Parathyroid adenoma (tissue), 2 donors: ENCODE measurements around the gene GPR63.

Source experiments
- H2AFZ ChIP-seq: fragments of 300-600 bp; sonication (generic); one replicate; pipeline ENCODE4 v1.7.0; 2017; ENCODE audit warnings: antibody characterized with exemption, mild to moderate bottlenecking
- H3K27ac ChIP-seq: fragments of 300-600 bp; sonication (generic); one replicate; pipeline ENCODE4 v1.7.0; 2017
- H3K27me3 ChIP-seq: fragments of 300-600 bp; sonication (generic); one replicate; pipeline ENCODE4 v1.7.0; 2017; ENCODE audit warnings: low read length; ENCODE audit not compliant: control insufficient read depth, insufficient read depth
- H3K36me3 ChIP-seq: fragments of 300-600 bp; sonication (generic); one replicate; pipeline ENCODE4 v1.7.0; 2017; ENCODE audit warnings: low read length; ENCODE audit not compliant: control insufficient read depth, insufficient read depth
- H3K4me1 ChIP-seq: fragments of 300-600 bp; sonication (generic); one replicate; pipeline ENCODE4 v1.7.0; 2017; ENCODE audit warnings: control low read depth
- H3K4me2 ChIP-seq: fragments of 300-600 bp; sonication (generic); one replicate; pipeline ENCODE4 v1.7.0; 2017; ENCODE audit warnings: low read length
- H3K4me3 ChIP-seq: fragments of 300-600 bp; sonication (generic); one replicate; pipeline ENCODE4 v1.7.0; 2017; ENCODE audit warnings: low read depth, low read length
- H3K79me2 ChIP-seq: fragments of 300-600 bp; sonication (generic); one replicate; pipeline ENCODE4 v1.7.0; 2017; ENCODE audit warnings: control low read depth
- H3K9ac ChIP-seq: fragments of 300-600 bp; sonication (generic); one replicate; pipeline ENCODE4 v1.7.0; 2017; ENCODE audit warnings: mild to moderate bottlenecking
- H3K9me3 ChIP-seq: fragments of 300-600 bp; sonication (generic); one replicate; pipeline ENCODE4 v1.7.0; 2017; ENCODE audit warnings: low read length; ENCODE audit not compliant: control insufficient read depth
- CTCF ChIP-seq: fragments of 300-600 bp; sonication (generic); IDR thresholded peaks from one replicate; pipeline ENCODE4 v1.7.0; 2017; ENCODE audit warnings: antibody characterized with exemption, mild to moderate bottlenecking
- donor health status: primary hyperparathyroidism.

Gene GPR63

GRCh38 chr6:96789871-96790270, 47.4 kb downstream of the GPR63 start:
- Histone ChIP-seq H3K27me3 (no peaks in the 10 kb centered on the region), H3K27ac (no peak overlapping the region), H3K4me1 (no peaks in the 10 kb centered on the region), H3K36me3 (no peaks in the 10 kb centered on the region), H3K4me2 (no peak overlapping the region), H3K4me3 (no peak overlapping the region), H3K9me3 (no peaks in the 10 kb centered on the region), H3K9ac (no peak overlapping the region), H3K79me2 (no peaks in the 10 kb centered on the region), H2AFZ (no peak overlapping the region)
- no peak for TF ChIP-seq CTCF

GRCh38 chr6:96787846-96788580, 49.3 kb downstream of the GPR63 start:
- H3K79me2 ChIP-seq, result no peaks in the 10 kb centered on the region
- H3K4me3 ChIP-seq, result no peak overlapping the region
- H3K36me3 ChIP-seq, result no peaks in the 10 kb centered on the region
- H3K9me3 ChIP-seq, result no peaks in the 10 kb centered on the region
- no peak overlapping the region for H3K27ac ChIP-seq
- no peaks in the 10 kb centered on the region for H3K4me1 ChIP-seq
- no peak overlapping the region for H3K4me2 ChIP-seq
- H2AFZ ChIP-seq, result no peak overlapping the region
- H3K9ac ChIP-seq, result no peak overlapping the region
- TF ChIP-seq CTCF, result no peak
- H3K27me3 ChIP-seq, result no peaks in the 10 kb centered on the region

- no peak overlapping the region for H3K4me3 ChIP-seq
- H3K27ac ChIP-seq, result no peak overlapping the region
- H3K79me2 ChIP-seq, result no peaks in the 10 kb centered on the region
- H3K9ac ChIP-seq, result no peak overlapping the region
- H2AFZ ChIP-seq, result no peak overlapping the region
- no peak overlapping the region for H3K4me2 ChIP-seq
- TF ChIP-seq CTCF, result no peak
- H3K36me3 ChIP-seq, result no peaks in the 10 kb centered on the region
- H3K4me1 ChIP-seq, result no peaks in the 10 kb centered on the region
- no peaks in the 10 kb centered on the region for H3K27me3 ChIP-seq
- H3K9me3 ChIP-seq, result no peaks in the 10 kb centered on the region
Measured at GRCh38 chr6:96786336-96786735, 50.9 kb downstream of the GPR63 start.

GRCh38 chr6:96784650-96785049, 52.6 kb downstream of the GPR63 start:
- H3K27me3 ChIP-seq, result no peaks in the 10 kb centered on the region

More at GRCh38 chr6:96784650-96785049, 52.6 kb downstream of the GPR63 start:
- Histone ChIP-seq H3K9ac (no peak overlapping the region), H3K36me3 (no peaks in the 10 kb centered on the region), H3K9me3 (no peaks in the 10 kb centered on the region), H3K4me1 (no peaks in the 10 kb centered on the region), H3K27ac (no peak overlapping the region), H3K79me2 (no peaks in the 10 kb centered on the region), H3K4me2 (no peak overlapping the region), H2AFZ (no peak overlapping the region), H3K4me3 (no peak overlapping the region)
- no peak for TF ChIP-seq CTCF
